NT2/D1 (cell line): ENCODE data around the gene C2orf66.

Experiments
- DNase-seq: peaks from one replicate; pipeline ENCODE4 v3.0.0-alpha.2; 2011; ENCODE audit warnings: low read depth, low spot score
- H3K27me3 ChIP-seq: 2 replicates; pipeline ENCODE4 v1.6.0; 2011; ENCODE audit warnings: mild to moderate bottlenecking; ENCODE audit not compliant: insufficient read length, insufficient read depth
- H3K36me3 ChIP-seq: 2 replicates; pipeline ENCODE4 v1.6.1; 2011; ENCODE audit warnings: mild to moderate bottlenecking, low read length, mixed read lengths; ENCODE audit not compliant: insufficient read depth, insufficient read length
- H3K4me1 ChIP-seq: 2 replicates; pipeline ENCODE4 v1.5.1; 2011; ENCODE audit not compliant: insufficient read depth, insufficient read length
- H3K4me3 ChIP-seq: 2 replicates; pipeline ENCODE4 v1.5.1; 2011; ENCODE audit warnings: low read depth; ENCODE audit not compliant: insufficient read length
- H3K9ac ChIP-seq: 2 replicates; pipeline ENCODE4 v1.6.0; 2011; ENCODE audit warnings: low read depth; ENCODE audit not compliant: insufficient read length
- H3K9me3 ChIP-seq: 2 replicates; pipeline ENCODE4 v1.5.1; 2011; ENCODE audit warnings: mild to moderate bottlenecking, low read length; ENCODE audit not compliant: insufficient read depth
- SUZ12 ChIP-seq: IDR thresholded peaks from 2 replicates; pipeline ENCODE4 v1.6.1; 2011; ENCODE audit not compliant: insufficient read length, insufficient read depth; ENCODE audit errors: extremely low read depth
- YY1 ChIP-seq: IDR thresholded peaks from 2 replicates; pipeline ENCODE4 v1.6.1; 2011; ENCODE audit not compliant: insufficient read length, insufficient read depth
- ZNF274 ChIP-seq: IDR thresholded peaks from 2 replicates; pipeline ENCODE4 v1.6.1; 2011; ENCODE audit warnings: mild to moderate bottlenecking, low read depth, low read length

The C2orf66 gene

GRCh38 chr2:196809260-196809659, at the start of gene C2orf66:
Gene C2orf66 (minus strand): TSS chr2:196809355. CDS start chr2:196809336, 19 bp downstream.
- Histone ChIP-seq H3K36me3 (no peaks in the 10 kb centered on the region), H3K4me1 (no peaks in the 10 kb centered on the region), H3K9ac (no peak within 1 kb of the TSS), H3K4me3 (no peak within 1 kb of the TSS), H3K9me3 (no peaks in the 10 kb centered on the region; the same call in 1 of the 2 replicates), H3K27me3 (no peaks in the 10 kb centered on the region)
- TF ChIP-seq SUZ12 (no peak), YY1 (no peak), ZNF274 (no peak)
- DNase-seq = no peak

- H3K9ac ChIP-seq = no peak overlapping the region
- no peak for DNase-seq
- TF ChIP-seq ZNF274 (no peak), YY1 (no peak), SUZ12 (no peak)
Observed at GRCh38 chr2:196854629-196855028, 45.5 kb upstream of the C2orf66 start.

GRCh38 chr2:196853301-196854087, 44.3 kb upstream of the C2orf66 start:
- Histone ChIP-seq H3K36me3 (no peaks in the 10 kb centered on the region), H3K9me3 (no peaks in the 10 kb centered on the region), H3K27me3 (no peaks in the 10 kb centered on the region), H3K4me3 (no peak overlapping the region), H3K4me1 (no peaks in the 10 kb centered on the region), H3K9ac (no peak overlapping the region)
- DNase-seq = no peak
- TF ChIP-seq YY1 (no peak), ZNF274 (no peak), SUZ12 (no peak)

More at GRCh38 chr2:196854629-196855028, 45.5 kb upstream of the C2orf66 start:
- Histone ChIP-seq H3K4me3 (no peak overlapping the region), H3K9me3 (peaks cover 10% of the 10 kb centered on the region), H3K36me3 (no peaks in the 10 kb centered on the region), H3K27me3 (no peaks in the 10 kb centered on the region), H3K4me1 (no peaks in the 10 kb centered on the region)

- TF ChIP-seq YY1 = no peak
- TF ChIP-seq ZNF274 = no peak
- TF ChIP-seq SUZ12 = no peak
- Histone ChIP-seq H3K4me3 (no peak overlapping the region), H3K4me1 (no peaks in the 10 kb centered on the region), H3K27me3 (no peaks in the 10 kb centered on the region), H3K9ac (no peak overlapping the region), H3K36me3 (peaks cover 10% of the 10 kb centered on the region), H3K9me3 (no peaks in the 10 kb centered on the region)
- no peak for DNase-seq
Observed at GRCh38 chr2:196851088-196851487, 41.9 kb upstream of the C2orf66 start.

DNA sequence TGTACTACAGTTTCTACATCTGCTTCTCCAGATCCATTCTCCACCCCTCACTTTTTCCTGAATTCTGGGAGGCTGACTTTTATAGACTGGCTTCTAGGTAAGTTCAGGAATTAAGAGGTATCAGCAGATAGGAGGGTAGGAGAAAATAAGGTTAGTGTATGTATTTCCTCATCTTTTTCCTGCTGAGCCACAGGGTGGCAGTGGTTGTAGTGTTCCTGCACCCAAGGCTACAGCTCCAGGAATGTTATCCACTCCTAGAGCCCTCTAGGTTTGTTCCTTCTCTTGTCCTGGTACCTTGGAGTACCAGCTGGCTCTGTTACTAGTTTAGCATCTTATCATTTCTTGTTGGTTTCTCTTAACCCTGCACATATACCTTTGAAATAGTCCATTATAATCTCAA, 40.7 kb upstream of the C2orf66 start:
- H3K4me3 ChIP-seq = no peak overlapping the region
- H3K27me3 ChIP-seq = no peaks in the 10 kb centered on the region
- no peak overlapping the region for H3K9ac ChIP-seq
- TF ChIP-seq ZNF274 = no peak
- no peak for TF ChIP-seq YY1
- TF ChIP-seq SUZ12 = no peak
- DNase-seq = no peak
- H3K36me3 ChIP-seq = peaks cover 13% of the 10 kb centered on the region
- H3K9me3 ChIP-seq = no peaks in the 10 kb centered on the region
- no peaks in the 10 kb centered on the region for H3K4me1 ChIP-seq

DNA sequence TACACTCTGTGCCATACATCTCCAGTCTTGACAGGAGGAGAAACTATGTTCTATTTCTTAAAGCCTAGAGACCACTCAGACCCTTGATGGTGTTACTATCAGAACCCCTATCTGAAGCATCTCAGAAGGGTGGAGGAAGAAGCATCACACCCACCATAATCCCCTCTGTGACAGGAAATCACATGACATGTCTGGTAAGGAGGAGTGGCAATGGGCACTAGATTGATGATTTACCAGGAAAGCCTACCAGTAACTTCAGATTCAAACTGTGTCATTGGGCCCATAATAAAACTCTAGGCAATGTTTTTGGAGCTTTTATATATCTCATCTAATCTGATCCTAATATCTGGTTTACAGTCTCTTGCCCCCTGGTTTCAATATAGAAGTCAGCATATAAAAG, 37.1 kb upstream of the C2orf66 start:
- Histone ChIP-seq H3K4me3 (no peak overlapping the region), H3K9ac (no peak overlapping the region), H3K27me3 (no peaks in the 10 kb centered on the region), H3K9me3 (no peaks in the 10 kb centered on the region), H3K36me3 (peaks cover 30% of the 10 kb centered on the region), H3K4me1 (no peaks in the 10 kb centered on the region)
- no peak for DNase-seq
- no peak for TF ChIP-seq ZNF274
- no peak for TF ChIP-seq YY1
- no peak for TF ChIP-seq SUZ12

- H3K9ac ChIP-seq = no peak overlapping the region
- no peaks in the 10 kb centered on the region for H3K9me3 ChIP-seq
- no peaks in the 10 kb centered on the region for H3K27me3 ChIP-seq
- TF ChIP-seq ZNF274 = no peak
- no peak for TF ChIP-seq SUZ12
- no peak for TF ChIP-seq YY1
- no peak for DNase-seq
- no peaks in the 10 kb centered on the region for H3K4me1 ChIP-seq
- no peak overlapping the region for H3K4me3 ChIP-seq
- H3K36me3 ChIP-seq = peaks cover 35% of the 10 kb centered on the region
Observed at GRCh38 chr2:196845371-196845770, 36.2 kb upstream of the C2orf66 start.
